HG02588 (cell line): ENCODE measurements around the gene APCDD1L.
"Not testable (repeated sequence)": the region's sequence is repeated elsewhere in the genome, so short reads cannot be mapped to it uniquely, and the experiment has no call there.

Experiments used
- ATAC-seq: cut with Tn5 transposase; IDR thresholded peaks from one replicate; pipeline ENCODE4 v1.9.1; 2021; ENCODE audit warnings: mild to moderate bottlenecking, moderate library complexity; ENCODE audit not compliant: unreplicated experiment

Gene APCDD1L

GRCh38 chr20:58518387-58518786, 3.2 kb upstream of the APCDD1L start:
- ATAC-seq, result no peak

- no peak for ATAC-seq
Measured at GRCh38 chr20:58514321-58515232, 622 bp downstream of the APCDD1L start.

- no peak for ATAC-seq
Measured at GRCh38 chr20:58513580-58514285, 1.5 kb downstream of the APCDD1L start.

GRCh38 chr20:58512808-58513552, 2.2 kb downstream of the APCDD1L start:
- no peak for ATAC-seq

- ATAC-seq, result no peak
Measured at GRCh38 chr20:58511861-58512260, 3.3 kb downstream of the APCDD1L start.

- ATAC-seq, result no peak
Measured at GRCh38 chr20:58511364-58511763, 3.8 kb downstream of the APCDD1L start.

- ATAC-seq, result no peak
Measured at GRCh38 chr20:58510921-58511320, 4.3 kb downstream of the APCDD1L start.

GRCh38 chr20:58508762-58509395, 6.3 kb downstream of the APCDD1L start:
- ATAC-seq, result no peak

- ATAC-seq, result not testable (repeated sequence)
Measured at GRCh38 chr20:58506999-58507398, 8.2 kb downstream of the APCDD1L start.

- ATAC-seq, result no peak
Measured at GRCh38 chr20:58504566-58504965, 10.6 kb downstream of the APCDD1L start.

GRCh38 chr20:58503668-58504067, 11.5 kb downstream of the APCDD1L start:
- no peak for ATAC-seq

GRCh38 chr20:58500256-58500655, 14.9 kb downstream of the APCDD1L start:
- ATAC-seq, result no peak

- no peak for ATAC-seq
Measured at GRCh38 chr20:58498470-58499068, 16.6 kb downstream of the APCDD1L start.

GRCh38 chr20:58497724-58498469, 17.3 kb downstream of the APCDD1L start:
- ATAC-seq, result no peak

- no peak for ATAC-seq
Measured at GRCh38 chr20:58497076-58497641, 18.0 kb downstream of the APCDD1L start.

- no peak for ATAC-seq
Measured at GRCh38 chr20:58496429-58496769, 18.8 kb downstream of the APCDD1L start.

- ATAC-seq, result no peak
Measured at GRCh38 chr20:58495623-58496428, 19.4 kb downstream of the APCDD1L start.

- no peak for ATAC-seq
Measured at GRCh38 chr20:58494923-58495622, 20.1 kb downstream of the APCDD1L start.
